A549 (cell line): ENCODE data around the gene GSTCD. TPM values are rescaled to one million over a fixed set of nuclear protein-coding genes. Genes with fewer than 3 reads are reported as not detected.

ENCODE experiments used
- ATAC-seq, 2 experiments: fragments of 200-7000 bp in 1 of 2; fragments of >200 bp in 1 of 2; cut with Nextera tagmentation in 1 of 2; cut with Tn5 transposase in 1 of 2; 3 replicates each; pipeline versions ENCODE4 v1.8.0 to v1.9.1; 2018 to 2020; ENCODE audit warnings: mild to moderate bottlenecking in 1 of 2, moderate library complexity in 1 of 2
- CTCF ChIA-PET: fragments of 300-600 bp; sonication (Branson Sonifier 250); formaldehyde crosslinking; extraction: SDS; loops from one replicate; lab custom pipeline; 2021; ENCODE audit warnings: antibody characterized with exemption, inconsistent platforms; lab: Yijun Ruan, JAX
- POLR2A ChIA-PET: fragments of 350-600 bp; formaldehyde crosslinking; extraction: SDS; loops from one replicate; lab custom pipeline; 2021; ENCODE audit warnings: antibody characterized with exemption, inconsistent platforms; lab: Yijun Ruan, JAX
- DNase-seq, 2 experiments: peaks; one replicate each; pipeline versions ENCODE4 v3.0.0 to v3.0.0-alpha.2; 2011 to 2016; ENCODE audit warnings: low read depth in 1 of 2, low spot score in 1 of 2
- FAIRE-seq: peaks from 2 replicates; lab custom pipeline; 2011; peaks lifted over from hg19 to GRCh38; lab: Jason Lieb, UNC
- H3K27ac ChIP-seq, 2 experiments: fragments of >200 bp; sonication (Bioruptor Twin); formaldehyde crosslinking; 3 replicates each; pipeline ENCODE4 v1.5.1; 2016 to 2017
- H3K4me1 ChIP-seq: fragments of >200 bp; sonication (Bioruptor Twin); formaldehyde crosslinking; 3 replicates; pipeline ENCODE4 v1.6.1; 2016
- H3K4me2 ChIP-seq: fragments of >200 bp; sonication (Bioruptor Twin); formaldehyde crosslinking; 3 replicates; pipeline ENCODE4 v1.6.1; 2016
- H3K4me3 ChIP-seq: fragments of >200 bp; sonication (Bioruptor Twin); formaldehyde crosslinking; 3 replicates; pipeline ENCODE4 v1.5.1; 2016
- H3K9me3 ChIP-seq: fragments of >200 bp; sonication (Bioruptor Twin); formaldehyde crosslinking; 3 replicates; pipeline ENCODE4 v1.6.1; 2016
- BCL3 ChIP-seq: fragments of >200 bp; sonication (Bioruptor Twin); formaldehyde crosslinking; IDR thresholded peaks from 3 replicates; pipeline ENCODE4 v1.6.1; 2016
- BHLHE40 ChIP-seq: IDR thresholded peaks from 2 replicates; pipeline ENCODE4 v1.6.1; 2012; ENCODE audit warnings: low read depth, low read length, inconsistent platforms
- EP300 ChIP-seq, 2 experiments: fragments of >200 bp; sonication (Bioruptor Twin); formaldehyde crosslinking; IDR thresholded peaks; 2 replicates in 1 of 2; 3 replicates in 1 of 2; pipeline ENCODE4 v1.6.1; 2016 to 2017
- ESRRA ChIP-seq: fragments of 150-350 bp; IDR thresholded peaks from 2 replicates; pipeline ENCODE4 v1.6.1; 2014; ENCODE audit warnings: mild to moderate bottlenecking, low read length, borderline replicate concordance
- GATA3 ChIP-seq: IDR thresholded peaks from 2 replicates; pipeline ENCODE4 v1.6.1; 2012; ENCODE audit warnings: borderline replicate concordance
- HOXB13 ChIP-seq: fragments of 250-450 bp; sonication (Bioruptor Pico); IDR thresholded peaks from 2 replicates; pipeline ENCODE4 v1.5.0; 2020; ENCODE audit warnings: low read depth, mild to moderate bottlenecking, moderate library complexity
- JUN ChIP-seq, 2 experiments: fragments of >200 bp; sonication (Bioruptor Twin); formaldehyde crosslinking; IDR thresholded peaks; 2 replicates in 1 of 2; 3 replicates in 1 of 2; pipeline ENCODE4 v1.6.1; 2016 to 2017
- KDM5A ChIP-seq: fragments of 200-600 bp; sonication (generic); IDR thresholded peaks from 2 replicates; pipeline ENCODE4 v1.6.1; 2016; ENCODE audit warnings: antibody characterized with exemption, mild to moderate bottlenecking
- MAFK ChIP-seq: fragments of 450-650 bp; IDR thresholded peaks from 2 replicates; pipeline ENCODE4 v1.6.1; 2014; ENCODE audit not compliant: partially characterized antibody
- MAX ChIP-seq: IDR thresholded peaks from 2 replicates; pipeline ENCODE4 v1.6.1; 2012
- MYC ChIP-seq: IDR thresholded peaks from 2 replicates; pipeline ENCODE4 v1.6.1; 2012; ENCODE audit warnings: mild to moderate bottlenecking, inconsistent platforms, low read length, improper control_type of control experiment, borderline replicate concordance
- NFE2L2 ChIP-seq: fragments of 150-350 bp; conservative IDR thresholded peaks from 2 replicates; pipeline ENCODE4 v1.6.1; 2014; ENCODE audit warnings: low read length
- NR3C1 ChIP-seq: fragments of >200 bp; sonication (Bioruptor Twin); formaldehyde crosslinking; IDR thresholded peaks from 3 replicates; pipeline ENCODE4 v1.6.1; 2017
- POLR2A ChIP-seq: IDR thresholded peaks from 2 replicates; pipeline ENCODE4 v1.6.1; 2012; ENCODE audit warnings: mild to moderate bottlenecking, low read length
- RAD21 ChIP-seq, 2 experiments: fragments of >200 bp in 1 of 2; sonication (Bioruptor Twin) in 1 of 2; formaldehyde crosslinking in 1 of 2; IDR thresholded peaks in 1 of 2; conservative IDR thresholded peaks in 1 of 2; 2 replicates in 1 of 2; 3 replicates in 1 of 2; pipeline ENCODE4 v1.6.1; 2012 to 2018; ENCODE audit warnings: inconsistent platforms in 1 of 2
- SMC3 ChIP-seq: fragments of >200 bp; sonication (Bioruptor Twin); formaldehyde crosslinking; IDR thresholded peaks from 3 replicates; pipeline ENCODE4 v1.6.1; 2018; ENCODE audit warnings: inconsistent platforms
- SREBF2 ChIP-seq: fragments of 450-650 bp; IDR thresholded peaks from 2 replicates; pipeline ENCODE4 v1.6.1; 2014; ENCODE audit warnings: mild to moderate bottlenecking, moderate library complexity
- TP53 ChIP-seq: fragments of 250-450 bp; sonication (Bioruptor Pico); IDR thresholded peaks from 2 replicates; pipeline ENCODE4 v1.5.0; 2021; ENCODE audit warnings: mild to moderate bottlenecking, moderate library complexity
- USF2 ChIP-seq: fragments of 450-650 bp; IDR thresholded peaks from 2 replicates; pipeline ENCODE4 v1.6.1; 2014; ENCODE audit warnings: antibody characterized with exemption
- ZNF302 ChIP-seq: fragments of 250-450 bp; sonication (Bioruptor Pico); IDR thresholded peaks from 2 replicates; pipeline ENCODE4 v1.9.0; 2021; ENCODE audit warnings: inconsistent platforms, mild to moderate bottlenecking, moderate library complexity
- ZSCAN20 ChIP-seq: fragments of 250-450 bp; sonication (Bioruptor Pico); IDR thresholded peaks from 2 replicates; pipeline ENCODE4 v1.8.0; 2022; ENCODE audit warnings: mild to moderate bottlenecking, moderate library complexity
- WGBS: methylation state at CpG from one replicate; pipeline ENCODE4 v1.1.6; 2017; ENCODE audit errors: missing lambda C conversion rate; 5-methylcytosine and 5-hydroxymethylcytosine counted together
- polyA plus RNA-seq, 4 experiments: library from polyadenylated mRNA; depleted of rRNA in 3 of 4; stranded (reverse); fragments of >200 nt; fragmentation: RNase III in 1 of 4; extraction: RNeasy Plus Mini Kit Qiagen cat#74134 plus additional on column Dnase treatment in 1 of 4; gene quantifications; 2 replicates in 3 of 4; 3 replicates in 1 of 4; pipeline ENCODE4 v1.2.3, GENCODE V29; 2011 to 2017
- TF ChIP-seq, protein P1 (sequence below): IDR thresholded peaks from 2 replicates; pipeline ENCODE4 v1.6.1; 2012
- TF ChIP-seq, protein P2 (sequence below): fragments of 250-450 bp; sonication (Bioruptor Pico); IDR thresholded peaks from 2 replicates; pipeline ENCODE4 v1.5.0; 2021; ENCODE audit warnings: mild to moderate bottlenecking, moderate library complexity, borderline replicate concordance
- TF ChIP-seq, protein P3 (sequence below): fragments of 250-450 bp; sonication (Bioruptor Pico); IDR thresholded peaks from 2 replicates; pipeline ENCODE4 v1.5.0; 2020; ENCODE audit warnings: low read depth, mild to moderate bottlenecking, moderate library complexity

Gene GSTCD
- polyA plus RNA-seq, 2 of the 4 experiments (the other 2 are of a cell fraction): 10.0 to 28.7 TPM

GRCh38 chr4:105785792-105786191, 77.2 kb downstream of the GSTCD start:
- DNase-seq (no peak), ATAC-seq (no peak), FAIRE-seq (no peak)
- H3K4me2 ChIP-seq: no peak overlapping the region
- no peaks in the 10 kb centered on the region for H3K4me1 ChIP-seq
- ChIA-PET POLR2A (no interaction called here), CTCF (no interaction called here)
- TF ChIP-seq ZSCAN20 (CRISPR knock-in tag): no peak
- TF ChIP-seq NR3C1: no peak
- no peak for TF ChIP-seq HOXB13 (CRISPR knock-in tag)
- TF ChIP-seq RAD21 (conservative IDR thresholded peaks at IDR 0.05 in 1 of 2, IDR thresholded peaks at IDR 0.05 in 1 of 2): no peak
- no peak for TF ChIP-seq SMC3
- TF ChIP-seq POLR2A: no peak
- TF ChIP-seq TP53 (CRISPR knock-in tag): no peak
- TF ChIP-seq MAX: no peak
- TF ChIP-seq EP300 (IDR thresholded peaks at IDR 0.05): no peak
- no peak for TF ChIP-seq ESRRA
- no peak for TF ChIP-seq JUN (IDR thresholded peaks at IDR 0.05)
- TF ChIP-seq ZNF302 (CRISPR knock-in tag): no peak
- no peak overlapping the region for H3K27ac ChIP-seq
- H3K4me3 ChIP-seq: no peak overlapping the region
- H3K9me3 ChIP-seq: no peaks in the 10 kb centered on the region

DNA sequence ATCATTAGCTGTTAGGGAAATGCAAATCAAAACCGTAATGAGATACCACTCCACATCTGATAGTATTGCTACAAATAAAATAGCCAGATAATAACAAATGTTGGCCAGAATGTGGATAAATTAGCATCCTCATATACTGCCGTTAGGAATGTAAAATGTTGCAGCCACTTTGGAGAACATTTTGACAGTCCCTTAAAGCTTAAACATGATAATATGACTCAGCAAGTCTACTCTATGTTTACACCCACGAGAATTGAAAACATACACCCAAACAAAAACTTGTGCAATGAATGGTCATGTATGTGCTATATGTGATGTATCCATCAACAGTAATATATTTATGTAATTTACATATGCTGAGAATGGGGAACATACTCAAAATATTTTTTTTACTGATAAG, 78.2 kb downstream of the GSTCD start:
- ATAC-seq: no peak

More for the DNA sequence above, 78.2 kb downstream of the GSTCD start:
- ChIA-PET CTCF (no interaction called here), POLR2A (no interaction called here)
- no peak for FAIRE-seq
- no peak for DNase-seq
- Histone ChIP-seq H3K4me3 (no peak overlapping the region), H3K27ac (no peak overlapping the region), H3K4me2 (no peak overlapping the region), H3K4me1 (no peaks in the 10 kb centered on the region), H3K9me3 (no peaks in the 10 kb centered on the region)
- WGBS: 81% methylated on average over 3 of the region's 3 CpGs
- no peak for TF ChIP-seq BCL3
- TF ChIP-seq, protein P1, sequence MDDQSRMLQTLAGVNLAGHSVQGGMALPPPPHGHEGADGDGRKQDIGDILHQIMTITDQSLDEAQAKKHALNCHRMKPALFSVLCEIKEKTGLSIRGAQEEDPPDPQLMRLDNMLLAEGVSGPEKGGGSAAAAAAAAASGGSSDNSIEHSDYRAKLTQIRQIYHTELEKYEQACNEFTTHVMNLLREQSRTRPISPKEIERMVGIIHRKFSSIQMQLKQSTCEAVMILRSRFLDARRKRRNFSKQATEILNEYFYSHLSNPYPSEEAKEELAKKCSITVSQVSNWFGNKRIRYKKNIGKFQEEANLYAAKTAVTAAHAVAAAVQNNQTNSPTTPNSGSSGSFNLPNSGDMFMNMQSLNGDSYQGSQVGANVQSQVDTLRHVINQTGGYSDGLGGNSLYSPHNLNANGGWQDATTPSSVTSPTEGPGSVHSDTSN: no peak
- no peak for TF ChIP-seq KDM5A
- no peak for TF ChIP-seq MAFK
- no peak for TF ChIP-seq USF2
- TF ChIP-seq TP53 (CRISPR knock-in tag): no peak
- TF ChIP-seq RAD21 (conservative IDR thresholded peaks at IDR 0.05 in 1 of 2, IDR thresholded peaks at IDR 0.05 in 1 of 2): no peak
- TF ChIP-seq, protein P2, sequence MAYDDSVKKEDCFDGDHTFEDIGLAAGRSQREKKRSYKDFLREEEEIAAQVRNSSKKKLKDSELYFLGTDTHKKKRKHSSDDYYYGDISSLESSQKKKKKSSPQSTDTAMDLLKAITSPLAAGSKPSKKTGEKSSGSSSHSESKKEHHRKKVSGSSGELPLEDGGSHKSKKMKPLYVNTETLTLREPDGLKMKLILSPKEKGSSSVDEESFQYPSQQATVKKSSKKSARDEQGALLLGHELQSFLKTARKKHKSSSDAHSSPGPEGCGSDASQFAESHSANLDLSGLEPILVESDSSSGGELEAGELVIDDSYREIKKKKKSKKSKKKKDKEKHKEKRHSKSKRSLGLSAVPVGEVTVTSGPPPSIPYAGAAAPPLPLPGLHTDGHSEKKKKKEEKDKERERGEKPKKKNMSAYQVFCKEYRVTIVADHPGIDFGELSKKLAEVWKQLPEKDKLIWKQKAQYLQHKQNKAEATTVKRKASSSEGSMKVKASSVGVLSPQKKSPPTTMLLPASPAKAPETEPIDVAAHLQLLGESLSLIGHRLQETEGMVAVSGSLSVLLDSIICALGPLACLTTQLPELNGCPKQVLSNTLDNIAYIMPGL: no peak
- TF ChIP-seq MYC: no peak
- TF ChIP-seq, protein P3, sequence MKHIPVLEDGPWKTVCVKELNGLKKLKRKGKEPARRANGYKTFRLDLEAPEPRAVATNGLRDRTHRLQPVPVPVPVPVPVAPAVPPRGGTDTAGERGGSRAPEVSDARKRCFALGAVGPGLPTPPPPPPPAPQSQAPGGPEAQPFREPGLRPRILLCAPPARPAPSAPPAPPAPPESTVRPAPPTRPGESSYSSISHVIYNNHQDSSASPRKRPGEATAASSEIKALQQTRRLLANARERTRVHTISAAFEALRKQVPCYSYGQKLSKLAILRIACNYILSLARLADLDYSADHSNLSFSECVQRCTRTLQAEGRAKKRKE: no peak
- no peak for TF ChIP-seq BHLHE40
- no peak for TF ChIP-seq HOXB13 (CRISPR knock-in tag)
- no peak for TF ChIP-seq SREBF2
- TF ChIP-seq GATA3: no peak
- TF ChIP-seq NFE2L2: no peak
- TF ChIP-seq ZSCAN20 (CRISPR knock-in tag): no peak
